Liver (tissue), 9 donors: Measurements from ENCODE around the gene SOX18. TPM values are rescaled to one million over a fixed set of nuclear protein-coding genes. Genes with fewer than 3 reads are reported as not detected.

Experiments
- DNase-seq: peaks from one replicate; pipeline ENCODE4 v3.0.0-alpha.2; 2017; ENCODE audit warnings: low spot score
- H3K27ac ChIP-seq, 2 donors: one replicate each; pipeline ENCODE4 v1.7.0; 2013; ENCODE audit warnings: inconsistent platforms in 2 of 2, low read length in 2 of 2, control low read depth in 1 of 2, low read depth in 1 of 2, mild to moderate bottlenecking in 1 of 2
- H3K27me3 ChIP-seq, 4 donors: one replicate each; pipeline versions ENCODE4 v1.6.1 to v1.7.0; 2013; ENCODE audit warnings: low read length in 3 of 4, inconsistent platforms in 1 of 4, mild to moderate bottlenecking in 1 of 4, moderate library complexity in 1 of 4; ENCODE audit not compliant: control insufficient read depth in 4 of 4, insufficient read depth in 4 of 4
- H3K36me3 ChIP-seq, 4 donors: one replicate each; pipeline versions ENCODE4 v1.6.1 to v1.7.0; 2013; ENCODE audit warnings: low read length in 3 of 4, mild to moderate bottlenecking in 3 of 4, low read depth in 1 of 4, moderate library complexity in 1 of 4; ENCODE audit not compliant: control insufficient read depth in 4 of 4, insufficient read depth in 3 of 4
- H3K4me1 ChIP-seq, 4 donors: one replicate each; pipeline versions ENCODE4 v1.6.1 to v1.7.0; 2013; ENCODE audit warnings: low read length in 3 of 4, mild to moderate bottlenecking in 3 of 4, moderate library complexity in 1 of 4; ENCODE audit not compliant: control insufficient read depth in 4 of 4, insufficient read depth in 4 of 4
- H3K4me3 ChIP-seq, 3 donors: one replicate each; pipeline versions ENCODE4 v1.6.1 to v1.7.0; 2013; ENCODE audit warnings: low read length in 3 of 3, control low read depth in 1 of 3, low read depth in 1 of 3, mild to moderate bottlenecking in 1 of 3
- H3K9ac ChIP-seq, 2 donors: one replicate each; pipeline ENCODE4 v1.7.0; 2013; ENCODE audit warnings: low read length in 2 of 2, mild to moderate bottlenecking in 2 of 2, moderate library complexity in 2 of 2, control low read depth in 1 of 2, low read depth in 1 of 2
- H3K9me3 ChIP-seq, 4 donors: one replicate each; pipeline versions ENCODE4 v1.6.1 to v1.7.0; 2013; ENCODE audit warnings: low read length in 3 of 4; ENCODE audit not compliant: control insufficient read depth in 4 of 4
- EGR1 ChIP-seq, 2 donors: IDR thresholded peaks; 2 replicates each; pipeline ENCODE4 v1.6.1; 2016 to 2018; ENCODE audit warnings: antibody characterized with exemption in 2 of 2, low read depth in 2 of 2
- FOXA1 ChIP-seq: IDR thresholded peaks from 2 replicates; pipeline ENCODE4 v1.6.1; 2016; ENCODE audit warnings: antibody characterized with exemption
- FOXA2 ChIP-seq: IDR thresholded peaks from 2 replicates; pipeline ENCODE4 v1.6.1; 2016; ENCODE audit warnings: antibody characterized with exemption
- GABPA ChIP-seq, 2 donors: IDR thresholded peaks in 1 of 2; conservative IDR thresholded peaks in 1 of 2; 2 replicates each; pipeline ENCODE4 v1.6.1; 2016; ENCODE audit warnings: antibody characterized with exemption in 2 of 2, mild to moderate bottlenecking in 1 of 2, moderate library complexity in 1 of 2
- HNF4A ChIP-seq, 2 donors: conservative IDR thresholded peaks; 2 replicates each; pipeline ENCODE4 v1.6.1; 2016; ENCODE audit warnings: antibody characterized with exemption in 2 of 2, mild to moderate bottlenecking in 2 of 2
- HNF4G ChIP-seq: IDR thresholded peaks from 2 replicates; pipeline ENCODE4 v1.6.1; 2016; ENCODE audit warnings: antibody characterized with exemption
- JUND ChIP-seq, 2 donors: IDR thresholded peaks; 2 replicates each; pipeline ENCODE4 v1.6.1; 2016; ENCODE audit warnings: antibody characterized with exemption in 2 of 2
- NR2F2 ChIP-seq: IDR thresholded peaks from 2 replicates; pipeline ENCODE4 v1.6.1; 2016; ENCODE audit warnings: antibody characterized with exemption
- RXRA ChIP-seq, 2 donors: IDR thresholded peaks; 2 replicates each; pipeline ENCODE4 v1.6.1; 2017 to 2018; ENCODE audit warnings: antibody characterized with exemption in 2 of 2, mild to moderate bottlenecking in 1 of 2
- TAF1 ChIP-seq: conservative IDR thresholded peaks from 2 replicates; pipeline ENCODE4 v1.6.1; 2016; ENCODE audit warnings: antibody characterized with exemption, mild to moderate bottlenecking
- YY1 ChIP-seq: IDR thresholded peaks from 2 replicates; pipeline ENCODE4 v1.6.1; 2016; ENCODE audit warnings: antibody characterized with exemption, mild to moderate bottlenecking
- WGBS: extraction: QIAGEN DNeasy Blood & Tissue Kit; methylation state at CpG from one replicate; pipeline ENCODE4 v1.1.7; 2013; 5-methylcytosine and 5-hydroxymethylcytosine counted together
- polyA plus RNA-seq, 2 donors: library from polyadenylated mRNA; stranded (reverse) in 1 of 2; unstranded in 1 of 2; fragments of 200-250 nt in 1 of 2; fragments of >200 nt in 1 of 2; fragmentation: Nextera tagmentation in 1 of 2; extraction: Ambion mirVana in 1 of 2; gene quantifications; one replicate each; pipeline versions ENCODE4 v1.2.1 to v1.2.3, GENCODE V29; 2013 to 2015
- total RNA-seq, 2 donors: library from RNA; depleted of rRNA; stranded (reverse); fragments of >200 nt; gene quantifications; one replicate each; pipeline ENCODE4 v1.2.3, GENCODE V29; 2014
- TF ChIP-seq, protein P1 (sequence below): IDR thresholded peaks from 2 replicates; pipeline ENCODE4 v1.6.1; 2016; ENCODE audit warnings: antibody characterized with exemption
- TF ChIP-seq, protein P2 (sequence below): IDR thresholded peaks from 2 replicates; pipeline ENCODE4 v1.6.1; 2016; ENCODE audit warnings: antibody characterized with exemption
- TF ChIP-seq, protein P3 (sequence below): fragments of 150-350 bp; IDR thresholded peaks from 2 replicates; pipeline ENCODE4 v1.5.1; 2017; ENCODE audit warnings: improper control_type of control experiment, low read depth, low read length; ENCODE audit not compliant: missing input control
- TF ChIP-seq, protein P4 (sequence below): IDR thresholded peaks from 2 replicates; pipeline ENCODE4 v1.6.1; 2016; ENCODE audit warnings: antibody characterized with exemption
- donor health status: healthy.
- donor health status: healthy.
- donor health status: healthy.
- donor health status: healthy.
- donor health status: healthy.

Gene SOX18
- total and polyA plus RNA-seq, 4 donors, result 1.1 to 5.8 (median 2.6) TPM

DNA sequence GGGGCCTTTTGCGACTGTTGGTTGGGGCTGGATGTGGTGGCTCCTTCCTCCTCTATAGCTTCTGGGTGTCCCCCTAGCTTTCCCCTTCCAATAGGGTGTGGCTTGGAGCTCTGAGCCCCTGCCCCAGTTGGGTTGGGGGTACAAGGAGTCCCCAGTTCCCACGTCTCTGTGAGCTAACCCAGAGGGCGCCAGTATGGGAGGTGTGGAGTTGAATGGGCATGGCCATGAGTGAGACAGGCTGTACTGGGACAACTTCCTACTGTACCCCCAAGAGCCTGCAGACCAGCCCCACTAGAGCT is 12.3 kb downstream of the SOX18 start:
- no peak for DNase-seq
- peaks cover 0 to 3% (median 2%) of the 10 kb centered on the region in 4 donors for H3K27me3 ChIP-seq
- no peaks in the 10 kb centered on the region for H3K9me3 ChIP-seq
- H3K4me3 ChIP-seq, result no peak overlapping the region
- peaks cover 1 to 20% (median 10%) of the 10 kb centered on the region in 4 donors for H3K36me3 ChIP-seq
- H3K9ac ChIP-seq, result no peak overlapping the region
- 75% methylated on average over 3 of the region's 3 CpGs for WGBS
- peaks cover 4 to 22% (median 11%) of the 10 kb centered on the region in 4 donors for H3K4me1 ChIP-seq
- H3K27ac ChIP-seq, result no peak overlapping the region
- TF ChIP-seq YY1 (no peak), EGR1 (IDR thresholded peaks at IDR 0.05; ENCODE audit: low read depth in 2 of 2) (no peak), FOXA1 (no peak), RXRA (IDR thresholded peaks at IDR 0.05) (no peak), GABPA (IDR thresholded peaks at IDR 0.05 in 1 of 2, conservative IDR thresholded peaks at IDR 0.05 in 1 of 2) (no peak), HNF4A (conservative IDR thresholded peaks at IDR 0.05) (no peak), FOXA2 (no peak), HNF4G (no peak), TAF1 (no peak)
- TF ChIP-seq, protein P1, sequence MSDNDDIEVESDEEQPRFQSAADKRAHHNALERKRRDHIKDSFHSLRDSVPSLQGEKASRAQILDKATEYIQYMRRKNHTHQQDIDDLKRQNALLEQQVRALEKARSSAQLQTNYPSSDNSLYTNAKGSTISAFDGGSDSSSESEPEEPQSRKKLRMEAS, result no peak
- TF ChIP-seq, protein P2, sequence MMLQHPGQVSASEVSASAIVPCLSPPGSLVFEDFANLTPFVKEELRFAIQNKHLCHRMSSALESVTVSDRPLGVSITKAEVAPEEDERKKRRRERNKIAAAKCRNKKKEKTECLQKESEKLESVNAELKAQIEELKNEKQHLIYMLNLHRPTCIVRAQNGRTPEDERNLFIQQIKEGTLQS, result no peak
- TF ChIP-seq, protein P3, sequence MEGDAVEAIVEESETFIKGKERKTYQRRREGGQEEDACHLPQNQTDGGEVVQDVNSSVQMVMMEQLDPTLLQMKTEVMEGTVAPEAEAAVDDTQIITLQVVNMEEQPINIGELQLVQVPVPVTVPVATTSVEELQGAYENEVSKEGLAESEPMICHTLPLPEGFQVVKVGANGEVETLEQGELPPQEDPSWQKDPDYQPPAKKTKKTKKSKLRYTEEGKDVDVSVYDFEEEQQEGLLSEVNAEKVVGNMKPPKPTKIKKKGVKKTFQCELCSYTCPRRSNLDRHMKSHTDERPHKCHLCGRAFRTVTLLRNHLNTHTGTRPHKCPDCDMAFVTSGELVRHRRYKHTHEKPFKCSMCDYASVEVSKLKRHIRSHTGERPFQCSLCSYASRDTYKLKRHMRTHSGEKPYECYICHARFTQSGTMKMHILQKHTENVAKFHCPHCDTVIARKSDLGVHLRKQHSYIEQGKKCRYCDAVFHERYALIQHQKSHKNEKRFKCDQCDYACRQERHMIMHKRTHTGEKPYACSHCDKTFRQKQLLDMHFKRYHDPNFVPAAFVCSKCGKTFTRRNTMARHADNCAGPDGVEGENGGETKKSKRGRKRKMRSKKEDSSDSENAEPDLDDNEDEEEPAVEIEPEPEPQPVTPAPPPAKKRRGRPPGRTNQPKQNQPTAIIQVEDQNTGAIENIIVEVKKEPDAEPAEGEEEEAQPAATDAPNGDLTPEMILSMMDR, result no peak

DNA sequence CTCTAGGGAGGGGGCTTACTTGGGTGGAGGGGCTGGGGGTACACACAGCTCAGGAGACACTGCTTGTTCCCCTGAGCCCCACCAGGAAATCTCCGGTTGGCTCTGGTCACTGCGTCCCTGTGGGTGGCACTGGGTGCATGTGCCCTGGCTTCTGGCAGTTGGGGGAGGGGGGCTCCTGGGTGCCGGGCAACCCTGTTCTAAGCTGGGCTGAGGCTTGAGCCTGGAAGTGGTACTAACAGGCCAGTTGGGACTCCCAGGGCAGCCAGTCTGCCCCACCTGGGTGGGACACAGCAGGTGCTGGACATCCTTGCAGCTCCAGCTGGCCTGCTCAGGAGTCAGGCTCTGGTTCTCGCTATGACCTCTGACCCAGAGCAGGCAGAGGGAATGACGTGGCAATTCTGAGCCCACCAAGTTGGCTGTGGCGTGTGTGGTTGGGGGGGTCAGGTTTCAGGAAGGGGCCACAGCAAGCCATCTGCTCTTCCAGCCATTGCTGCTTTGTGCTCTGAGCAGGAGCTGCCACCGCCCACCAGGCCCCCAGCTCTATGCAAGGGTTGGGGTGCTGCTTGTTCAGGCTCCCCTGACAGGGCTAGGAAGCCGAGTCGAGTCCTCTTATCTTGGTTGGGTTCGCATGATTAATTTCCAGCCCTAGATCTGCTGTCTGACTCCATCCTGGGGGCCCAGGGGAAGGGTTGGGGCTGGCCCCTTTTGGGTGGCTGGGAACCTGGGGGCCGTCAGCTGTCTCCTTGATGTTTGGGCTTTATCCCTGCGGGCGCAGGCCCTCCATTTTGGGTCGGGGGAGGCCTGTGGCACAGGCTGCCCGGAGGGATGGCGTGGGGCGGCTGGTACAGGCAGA is 12.9 kb downstream of the SOX18 start:
- 78% methylated on average over 17 of the region's 17 CpGs for WGBS
- Histone ChIP-seq H3K27me3 (peaks cover 0 to 3% (median 2%) of the 10 kb centered on the region in 4 donors), H3K4me1 (peaks cover 4 to 19% (median 11%) of the 10 kb centered on the region in 4 donors), H3K9me3 (no peaks in the 10 kb centered on the region), H3K36me3 (peaks cover 5 to 25% (median 12%) of the 10 kb centered on the region in 4 donors), H3K27ac (no peak overlapping the region), H3K4me3 (no peak overlapping the region), H3K9ac (no peak overlapping the region)
- no peak for DNase-seq
- TF ChIP-seq, protein P2, result no peak
- TF ChIP-seq NR2F2 (no peak), JUND (IDR thresholded peaks at IDR 0.05) (no peak), TAF1 (no peak), YY1 (no peak), HNF4G (no peak), FOXA1 (no peak)
- TF ChIP-seq, protein P1, result no peak
- TF ChIP-seq, protein P4, sequence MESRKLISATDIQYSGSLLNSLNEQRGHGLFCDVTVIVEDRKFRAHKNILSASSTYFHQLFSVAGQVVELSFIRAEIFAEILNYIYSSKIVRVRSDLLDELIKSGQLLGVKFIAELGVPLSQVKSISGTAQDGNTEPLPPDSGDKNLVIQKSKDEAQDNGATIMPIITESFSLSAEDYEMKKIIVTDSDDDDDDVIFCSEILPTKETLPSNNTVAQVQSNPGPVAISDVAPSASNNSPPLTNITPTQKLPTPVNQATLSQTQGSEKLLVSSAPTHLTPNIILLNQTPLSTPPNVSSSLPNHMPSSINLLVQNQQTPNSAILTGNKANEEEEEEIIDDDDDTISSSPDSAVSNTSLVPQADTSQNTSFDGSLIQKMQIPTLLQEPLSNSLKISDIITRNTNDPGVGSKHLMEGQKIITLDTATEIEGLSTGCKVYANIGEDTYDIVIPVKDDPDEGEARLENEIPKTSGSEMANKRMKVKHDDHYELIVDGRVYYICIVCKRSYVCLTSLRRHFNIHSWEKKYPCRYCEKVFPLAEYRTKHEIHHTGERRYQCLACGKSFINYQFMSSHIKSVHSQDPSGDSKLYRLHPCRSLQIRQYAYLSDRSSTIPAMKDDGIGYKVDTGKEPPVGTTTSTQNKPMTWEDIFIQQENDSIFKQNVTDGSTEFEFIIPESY, result no peak
- TF ChIP-seq, protein P3, result no peak
